ENCODE results near the gene DMRTA1.

Gene DMRTA1

GRCh38 chr9:22446589-22446949, at the start of gene DMRTA1:
Gene DMRTA1, plus strand, starts transcription at chr9:22446824. Its CDS starts 242 bp downstream, at chr9:22447066.
- peak within 1 kb of the TSS; percentile 91 for H3K4me2 ChIP-seq
- H3K79me2 ChIP-seq (ENCODE audit: insufficient read depth, low read depth) = peaks cover 23% of the 10 kb centered on the region; the same call in 1 of the 2 replicates
- peak within 1 kb of the TSS; percentile 72 for H3K27ac ChIP-seq
- H2AFZ ChIP-seq (ENCODE audit: low read depth) = peak within 1 kb of the TSS; percentile 72
- H3K9ac ChIP-seq = peak within 1 kb of the TSS; percentile 85
- no peaks in the 10 kb centered on the region for H3K27me3 ChIP-seq (ENCODE audit: insufficient read depth, low read depth)
- H3K4me1 ChIP-seq (ENCODE audit: low read depth, poor library complexity, severe bottlenecking) = peaks cover 42% of the 10 kb centered on the region
- no peaks in the 10 kb centered on the region for H4K20me1 ChIP-seq (ENCODE audit: insufficient read depth)
- TF ChIP-seq CTCF (conservative IDR thresholded peaks at IDR 0.05; ENCODE audit: low read depth, low read length) = no peak
- no peaks in the 10 kb centered on the region for H3K36me3 ChIP-seq (ENCODE audit: insufficient read depth)
- H3K4me3 ChIP-seq (IDR thresholded peaks at IDR 0.05; ENCODE audit: insufficient read depth, low read depth, low read length) = no peak within 1 kb of the TSS

- Histone ChIP-seq H3K79me2 (ENCODE audit: insufficient read depth, low read depth) (no peaks in the 10 kb centered on the region), H3K36me3 (ENCODE audit: insufficient read depth) (no peaks in the 10 kb centered on the region), H3K4me2 (no peak overlapping the region), H3K4me3 (IDR thresholded peaks at IDR 0.05; ENCODE audit: insufficient read depth, low read depth, low read length) (no peak overlapping the region), H3K27me3 (ENCODE audit: insufficient read depth, low read depth) (no peaks in the 10 kb centered on the region), H3K27ac (no peak overlapping the region), H4K20me1 (ENCODE audit: insufficient read depth) (no peaks in the 10 kb centered on the region), H3K4me1 (ENCODE audit: low read depth, poor library complexity, severe bottlenecking) (no peaks in the 10 kb centered on the region), H2AFZ (ENCODE audit: low read depth) (no peak overlapping the region), H3K9ac (no peak overlapping the region)
- TF ChIP-seq CTCF (conservative IDR thresholded peaks at IDR 0.05; ENCODE audit: low read depth, low read length) = no peak
Observed at GRCh38 chr9:22401671-22402070, 45.0 kb upstream of the DMRTA1 start.

- H3K27ac ChIP-seq = no peak overlapping the region
- no peaks in the 10 kb centered on the region for H3K36me3 ChIP-seq (ENCODE audit: insufficient read depth)
- no peaks in the 10 kb centered on the region for H3K27me3 ChIP-seq (ENCODE audit: insufficient read depth, low read depth)
- H3K4me2 ChIP-seq = no peak overlapping the region
- H4K20me1 ChIP-seq (ENCODE audit: insufficient read depth) = no peaks in the 10 kb centered on the region
- H3K4me1 ChIP-seq (ENCODE audit: low read depth, poor library complexity, severe bottlenecking) = no peaks in the 10 kb centered on the region
- no peaks in the 10 kb centered on the region for H3K79me2 ChIP-seq (ENCODE audit: insufficient read depth, low read depth)
- no peak for TF ChIP-seq CTCF (conservative IDR thresholded peaks at IDR 0.05; ENCODE audit: low read depth, low read length)
- H2AFZ ChIP-seq (ENCODE audit: low read depth) = no peak overlapping the region
- H3K9ac ChIP-seq = no peak overlapping the region
- H3K4me3 ChIP-seq (IDR thresholded peaks at IDR 0.05; ENCODE audit: insufficient read depth, low read depth, low read length) = no peak overlapping the region
Observed at GRCh38 chr9:22405869-22406659, 40.6 kb upstream of the DMRTA1 start.

GRCh38 chr9:22413884-22414283, 32.7 kb upstream of the DMRTA1 start:
- Histone ChIP-seq H3K9ac (no peak overlapping the region), H3K4me1 (ENCODE audit: low read depth, poor library complexity, severe bottlenecking) (no peaks in the 10 kb centered on the region), H3K4me3 (IDR thresholded peaks at IDR 0.05; ENCODE audit: insufficient read depth, low read depth, low read length) (no peak overlapping the region), H3K4me2 (no peak overlapping the region), H3K79me2 (ENCODE audit: insufficient read depth, low read depth) (no peaks in the 10 kb centered on the region), H3K36me3 (ENCODE audit: insufficient read depth) (no peaks in the 10 kb centered on the region), H4K20me1 (ENCODE audit: insufficient read depth) (no peaks in the 10 kb centered on the region), H2AFZ (ENCODE audit: low read depth) (no peak overlapping the region), H3K27me3 (ENCODE audit: insufficient read depth, low read depth) (no peaks in the 10 kb centered on the region), H3K27ac (no peak overlapping the region)
- no peak for TF ChIP-seq CTCF (conservative IDR thresholded peaks at IDR 0.05; ENCODE audit: low read depth, low read length)
